ENCODE data around the gene PSME3IP1. TPM values are rescaled to one million over a fixed set of nuclear protein-coding genes. Genes with fewer than 3 reads are reported as not detected.
A peak's percentile ranks its signal among the peaks of the same experiment; 100 is the strongest.

Gene PSME3IP1
- polyA plus RNA-seq: 10 to 100 TPM; 50.4 to 50.6 TPM

GRCh38 chr16:57185945-57186871, at the start of gene PSME3IP1, which contains the start of gene RSPRY1:
TSS of gene PSME3IP1 (minus strand) at chr16:57186039. CDS start at chr16:57173854, 12,185 bp downstream.
TSS of gene RSPRY1 (plus strand) at chr16:57186329. CDS start at chr16:57204659, 18,330 bp downstream.
- H3K9me3 ChIP-seq (ENCODE audit: control insufficient read depth in 2 of 2, insufficient read depth in 1 of 2, low read depth in 1 of 2, low read length in 1 of 2): no peaks in the 10 kb centered on the region
- H3K27ac ChIP-seq (ENCODE audit: low read depth in 2 of 2, low read length in 1 of 2): peak within 1 kb of the TSS; percentile 94 to 98
- H3K4me1 ChIP-seq (ENCODE audit: control insufficient read depth in 2 of 2, insufficient read depth in 2 of 2, low read length in 1 of 2): no peaks in the 10 kb centered on the region
- H3K36me3 ChIP-seq (ENCODE audit: control insufficient read depth in 2 of 2, insufficient read depth in 2 of 2, low read length in 1 of 2): no peaks in the 10 kb centered on the region
- peak within 1 kb of the TSS; percentile 97 to 99 for H3K4me3 ChIP-seq (ENCODE audit: low read depth in 1 of 2, low read length in 2 of 2)
- WGBS, 2 donors: 0% methylated on average over 60 to 64 of the region's 64 CpGs
- no peaks in the 10 kb centered on the region for H3K27me3 ChIP-seq (ENCODE audit: control insufficient read depth in 1 of 2, insufficient read depth in 2 of 2, low read length in 2 of 2)

GRCh38 chr16:57235128-57236021, 49.5 kb upstream of the PSME3IP1 start:
- H3K4me3 ChIP-seq (ENCODE audit: low read depth in 1 of 2, low read length in 2 of 2): no peak overlapping the region
- H3K9me3 ChIP-seq (ENCODE audit: control insufficient read depth in 2 of 2, insufficient read depth in 1 of 2, low read depth in 1 of 2, low read length in 1 of 2): no peaks in the 10 kb centered on the region
- no peaks in the 10 kb centered on the region for H3K4me1 ChIP-seq (ENCODE audit: control insufficient read depth in 2 of 2, insufficient read depth in 2 of 2, low read length in 1 of 2)
- H3K36me3 ChIP-seq (ENCODE audit: control insufficient read depth in 2 of 2, insufficient read depth in 2 of 2, low read length in 1 of 2): peaks cover 10 to 16% of the 10 kb centered on the region in 2 donors
- H3K27me3 ChIP-seq (ENCODE audit: control insufficient read depth in 1 of 2, insufficient read depth in 2 of 2, low read length in 2 of 2): no peaks in the 10 kb centered on the region
- H3K27ac ChIP-seq (ENCODE audit: low read depth in 2 of 2, low read length in 1 of 2): no peak overlapping the region
- 69 to 78% methylated on average over 8 of the region's 8 CpGs for WGBS, 2 donors

- no peaks in the 10 kb centered on the region for H3K27me3 ChIP-seq (ENCODE audit: control insufficient read depth in 1 of 2, insufficient read depth in 2 of 2, low read length in 2 of 2)
- no peaks in the 10 kb centered on the region for H3K4me1 ChIP-seq (ENCODE audit: control insufficient read depth in 2 of 2, insufficient read depth in 2 of 2, low read length in 1 of 2)
- H3K27ac ChIP-seq (ENCODE audit: low read depth in 2 of 2, low read length in 1 of 2): no peak overlapping the region
- H3K9me3 ChIP-seq (ENCODE audit: control insufficient read depth in 2 of 2, insufficient read depth in 1 of 2, low read depth in 1 of 2, low read length in 1 of 2): no peaks in the 10 kb centered on the region
- H3K36me3 ChIP-seq (ENCODE audit: control insufficient read depth in 2 of 2, insufficient read depth in 2 of 2, low read length in 1 of 2): peaks cover 10 to 16% of the 10 kb centered on the region in 2 donors
- no peak overlapping the region for H3K4me3 ChIP-seq (ENCODE audit: low read depth in 1 of 2, low read length in 2 of 2)
Measured at GRCh38 chr16:57234707-57235092, 48.9 kb upstream of the PSME3IP1 start.

GRCh38 chr16:57233944-57234706, 48.3 kb upstream of the PSME3IP1 start:
- WGBS, 2 donors: 91% methylated on average over 9 of the region's 9 CpGs
- H3K27me3 ChIP-seq (ENCODE audit: control insufficient read depth in 1 of 2, insufficient read depth in 2 of 2, low read length in 2 of 2): no peaks in the 10 kb centered on the region
- no peak overlapping the region for H3K27ac ChIP-seq (ENCODE audit: low read depth in 2 of 2, low read length in 1 of 2)
- no peak overlapping the region for H3K4me3 ChIP-seq (ENCODE audit: low read depth in 1 of 2, low read length in 2 of 2)
- H3K9me3 ChIP-seq (ENCODE audit: control insufficient read depth in 2 of 2, insufficient read depth in 1 of 2, low read depth in 1 of 2, low read length in 1 of 2): no peaks in the 10 kb centered on the region
- peaks cover 8 to 16% of the 10 kb centered on the region in 2 donors for H3K36me3 ChIP-seq (ENCODE audit: control insufficient read depth in 2 of 2, insufficient read depth in 2 of 2, low read length in 1 of 2)
- no peaks in the 10 kb centered on the region for H3K4me1 ChIP-seq (ENCODE audit: control insufficient read depth in 2 of 2, insufficient read depth in 2 of 2, low read length in 1 of 2)

- Histone ChIP-seq H3K27ac (ENCODE audit: low read depth in 2 of 2, low read length in 1 of 2) (no peak overlapping the region), H3K4me3 (ENCODE audit: low read depth in 1 of 2, low read length in 2 of 2) (no peak overlapping the region)
- 52 to 59% methylated on average over 3 of the region's 3 CpGs for WGBS, 2 donors
Measured at GRCh38 chr16:57231821-57232350, 46.0 kb upstream of the PSME3IP1 start.

GRCh38 chr16:57229079-57229478, 43.2 kb upstream of the PSME3IP1 start:
- WGBS, 2 donors: 70 to 87% methylated on average over 1 of the region's 1 CpG
- H3K36me3 ChIP-seq (ENCODE audit: control insufficient read depth in 2 of 2, insufficient read depth in 2 of 2, low read length in 1 of 2): peaks cover 2 to 18% of the 10 kb centered on the region in 2 donors
- no peaks in the 10 kb centered on the region for H3K27me3 ChIP-seq (ENCODE audit: control insufficient read depth in 1 of 2, insufficient read depth in 2 of 2, low read length in 2 of 2)
- no peaks in the 10 kb centered on the region for H3K4me1 ChIP-seq (ENCODE audit: control insufficient read depth in 2 of 2, insufficient read depth in 2 of 2, low read length in 1 of 2)
- H3K9me3 ChIP-seq (ENCODE audit: control insufficient read depth in 2 of 2, insufficient read depth in 1 of 2, low read depth in 1 of 2, low read length in 1 of 2): no peaks in the 10 kb centered on the region
- no peak overlapping the region for H3K27ac ChIP-seq (ENCODE audit: low read depth in 2 of 2, low read length in 1 of 2)
- H3K4me3 ChIP-seq (ENCODE audit: low read depth in 1 of 2, low read length in 2 of 2): no peak overlapping the region

More at GRCh38 chr16:57231821-57232350, 46.0 kb upstream of the PSME3IP1 start:
- no peaks in the 10 kb centered on the region for H3K27me3 ChIP-seq (ENCODE audit: control insufficient read depth in 1 of 2, insufficient read depth in 2 of 2, low read length in 2 of 2)
- H3K9me3 ChIP-seq (ENCODE audit: control insufficient read depth in 2 of 2, insufficient read depth in 1 of 2, low read depth in 1 of 2, low read length in 1 of 2): no peaks in the 10 kb centered on the region
- H3K36me3 ChIP-seq (ENCODE audit: control insufficient read depth in 2 of 2, insufficient read depth in 2 of 2, low read length in 1 of 2): peaks cover 6 to 21% of the 10 kb centered on the region in 2 donors
- no peaks in the 10 kb centered on the region for H3K4me1 ChIP-seq (ENCODE audit: control insufficient read depth in 2 of 2, insufficient read depth in 2 of 2, low read length in 1 of 2)

GRCh38 chr16:57226701-57227621, 41.1 kb upstream of the PSME3IP1 start:
- H3K27me3 ChIP-seq (ENCODE audit: control insufficient read depth in 1 of 2, insufficient read depth in 2 of 2, low read length in 2 of 2): no peaks in the 10 kb centered on the region
- no peak overlapping the region for H3K4me3 ChIP-seq (ENCODE audit: low read depth in 1 of 2, low read length in 2 of 2)
- no peaks in the 10 kb centered on the region for H3K9me3 ChIP-seq (ENCODE audit: control insufficient read depth in 2 of 2, insufficient read depth in 1 of 2, low read depth in 1 of 2, low read length in 1 of 2)
- H3K4me1 ChIP-seq (ENCODE audit: control insufficient read depth in 2 of 2, insufficient read depth in 2 of 2, low read length in 1 of 2): no peaks in the 10 kb centered on the region
- H3K27ac ChIP-seq (ENCODE audit: low read depth in 2 of 2, low read length in 1 of 2): no peak overlapping the region
- peaks cover 4 to 16% of the 10 kb centered on the region in 2 donors for H3K36me3 ChIP-seq (ENCODE audit: control insufficient read depth in 2 of 2, insufficient read depth in 2 of 2, low read length in 1 of 2)
- 88 to 93% methylated on average over 4 of the region's 4 CpGs for WGBS, 2 donors

- WGBS, 2 donors: 96 to 97% methylated on average over 7 of the region's 7 CpGs
- H3K4me1 ChIP-seq (ENCODE audit: control insufficient read depth in 2 of 2, insufficient read depth in 2 of 2, low read length in 1 of 2): no peaks in the 10 kb centered on the region
- no peak overlapping the region for H3K27ac ChIP-seq (ENCODE audit: low read depth in 2 of 2, low read length in 1 of 2)
- H3K27me3 ChIP-seq (ENCODE audit: control insufficient read depth in 1 of 2, insufficient read depth in 2 of 2, low read length in 2 of 2): no peaks in the 10 kb centered on the region
- no peaks in the 10 kb centered on the region for H3K9me3 ChIP-seq (ENCODE audit: control insufficient read depth in 2 of 2, insufficient read depth in 1 of 2, low read depth in 1 of 2, low read length in 1 of 2)
- no peak overlapping the region for H3K4me3 ChIP-seq (ENCODE audit: low read depth in 1 of 2, low read length in 2 of 2)
- peaks cover 4 to 16% of the 10 kb centered on the region in 2 donors for H3K36me3 ChIP-seq (ENCODE audit: control insufficient read depth in 2 of 2, insufficient read depth in 2 of 2, low read length in 1 of 2)
Measured at GRCh38 chr16:57225978-57226377, 40.1 kb upstream of the PSME3IP1 start.
